Caco-2 (cell line): ENCODE measurements around the gene OR13G1. TPM values are rescaled to one million over a fixed set of nuclear protein-coding genes. Genes with fewer than 3 reads are reported as not detected.

ENCODE experiments used
- Bru-seq: library from RNA; stranded (reverse); fragments of 400-500 nt; gene quantifications from one replicate; lab custom pipeline; 2021; lab: Mats Ljungman, UMichigan
- BruChase-seq, 2 experiments: library from RNA; stranded (reverse); fragments of 400-500 nt; gene quantifications; one replicate each; lab custom pipeline; 2021; lab: Mats Ljungman, UMichigan
- BruUV-seq: library from RNA; stranded (reverse); fragments of 400-500 nt; replicated peaks from 2 replicates; lab custom pipeline; 2021; lab: Mats Ljungman, UMichigan
- CTCF ChIA-PET: fragments of 300-600 bp; sonication (Branson Sonifier 250); formaldehyde crosslinking; loops from one replicate; lab custom pipeline; 2022; ENCODE audit warnings: antibody characterized with exemption; lab: Charles Lee
- POLR2A ChIA-PET: fragments of 300-600 bp; sonication (Branson Sonifier 250); formaldehyde crosslinking; loops from one replicate; lab custom pipeline; 2022; ENCODE audit warnings: antibody characterized with exemption; lab: Charles Lee
- DNase-seq, 2 experiments: peaks; one replicate each; pipeline versions ENCODE4 v3.0.0 to v3.0.0-alpha.2; 2020 to 2022
- H3K27me3 ChIP-seq: replicated peaks from 2 replicates; pipeline ENCODE4 v1.6.0; 2011; ENCODE audit warnings: low read length; ENCODE audit not compliant: control insufficient read depth, insufficient read depth
- H3K36me3 ChIP-seq: 2 replicates; pipeline ENCODE4 v1.5.1; 2011; ENCODE audit warnings: low read length; ENCODE audit not compliant: control insufficient read depth, insufficient read depth
- H3K4me1 ChIP-seq: fragments of 250-450 bp; sonication (Bioruptor Pico); 2 replicates; pipeline ENCODE4 v1.5.1; 2020; ENCODE audit warnings: mild to moderate bottlenecking
- H3K4me3 ChIP-seq: 2 replicates; pipeline ENCODE4 v1.5.1; 2011; ENCODE audit warnings: low read depth, mild to moderate bottlenecking, control low read depth, low read length
- H3K9me3 ChIP-seq: fragments of 250-450 bp; sonication (Bioruptor Pico); 2 replicates; pipeline ENCODE4 v1.5.1; 2020; ENCODE audit warnings: mild to moderate bottlenecking, moderate library complexity
- H3K27ac Mint-ChIP-seq: one replicate; pipeline ENCODE4 v1.8.0; 2022; ENCODE audit warnings: mixed read lengths; ENCODE audit not compliant: unreplicated experiment
- H3K27me3 Mint-ChIP-seq: one replicate; pipeline ENCODE4 v1.8.0; 2022; ENCODE audit warnings: mixed read lengths; ENCODE audit not compliant: insufficient read depth, unreplicated experiment
- H3K36me3 Mint-ChIP-seq: one replicate; pipeline ENCODE4 v1.8.0; 2022; ENCODE audit warnings: mild to moderate bottlenecking, mixed read lengths; ENCODE audit not compliant: insufficient read depth, unreplicated experiment
- H3K4me1 Mint-ChIP-seq: one replicate; pipeline ENCODE4 v1.8.0; 2022; ENCODE audit warnings: low read depth, mixed read lengths; ENCODE audit not compliant: unreplicated experiment
- H3K4me3 Mint-ChIP-seq: one replicate; pipeline ENCODE4 v1.8.0; 2022; ENCODE audit warnings: mild to moderate bottlenecking, moderate library complexity, mixed read lengths; ENCODE audit not compliant: unreplicated experiment
- H3K9me3 Mint-ChIP-seq: one replicate; pipeline ENCODE4 v1.8.0; 2022; ENCODE audit warnings: mixed read lengths; ENCODE audit not compliant: unreplicated experiment
- intact Hi-C: fragments of 100-400 bp; cut with micrococcal nuclease; formaldehyde crosslinking; loops from one replicate; pipeline ENCODE4 v1.10.0; 2022; ENCODE audit not compliant: unreplicated experiment
- long read RNA-seq: library from polyadenylated mRNA; stranded (forward); transcript quantifications from one replicate; pipeline ENCODE4 v2.0.0, GENCODE V29; 2022
- total RNA-seq: library from RNA; stranded (reverse); gene quantifications from 2 replicates; pipeline ENCODE4 v1.2.3, GENCODE V29; 2022
- TF ChIP-seq, protein P1 (sequence below), 2 experiments: fragments of 200-600 bp in 1 of 2; IDR thresholded peaks; 1 replicate in 1 of 2; 2 replicates in 1 of 2; pipeline versions ENCODE4 v1.5.1 to v1.8.0; 2011 to 2022; ENCODE audit warnings: antibody characterized with exemption in 1 of 2, control low read depth in 1 of 2, inconsistent platforms in 1 of 2, low read depth in 1 of 2, low read length in 1 of 2, mild to moderate bottlenecking in 1 of 2, moderate library complexity in 1 of 2; ENCODE audit not compliant: insufficient read depth in 1 of 2, severe bottlenecking in 1 of 2, unreplicated experiment in 1 of 2

OR13G1 gene, protein sequence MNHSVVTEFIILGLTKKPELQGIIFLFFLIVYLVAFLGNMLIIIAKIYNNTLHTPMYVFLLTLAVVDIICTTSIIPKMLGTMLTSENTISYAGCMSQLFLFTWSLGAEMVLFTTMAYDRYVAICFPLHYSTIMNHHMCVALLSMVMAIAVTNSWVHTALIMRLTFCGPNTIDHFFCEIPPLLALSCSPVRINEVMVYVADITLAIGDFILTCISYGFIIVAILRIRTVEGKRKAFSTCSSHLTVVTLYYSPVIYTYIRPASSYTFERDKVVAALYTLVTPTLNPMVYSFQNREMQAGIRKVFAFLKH
- total RNA-seq (not detected in 2 replicates), Bru-seq, nascent RNA (not detected), BruChase-seq, experiment 1, labeled RNA remaining after a 2-hour chase (not detected), BruChase-seq, experiment 2, labeled RNA remaining after a 6-hour chase (not detected)
- long read RNA-seq: 0 reads

DNA sequence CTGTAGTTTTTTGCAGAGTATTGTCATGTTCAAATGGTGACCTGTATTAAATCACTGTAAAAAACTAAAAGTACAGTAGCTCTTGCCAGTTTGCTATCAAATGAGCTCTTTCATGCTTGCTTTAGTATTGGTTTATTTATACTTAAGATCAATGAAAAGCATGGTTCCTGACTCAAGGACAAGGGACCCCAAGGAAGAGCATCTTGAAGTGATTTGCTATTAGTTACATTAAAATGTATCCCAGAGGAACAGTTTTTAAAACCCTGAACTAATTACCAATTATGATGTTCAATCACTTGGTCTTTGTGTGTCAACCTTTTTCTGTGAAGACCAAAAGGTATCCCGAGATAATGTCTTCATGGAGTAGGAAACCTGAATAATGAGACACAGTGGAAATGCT is at the start of gene OR13G1:
TSS of gene OR13G1 (minus strand) at position 101 of the 400 bp plus-strand sequence. CDS start 6,698 bp downstream, outside the sequence.
- peaks cover 6% of the 10 kb centered on the region for H3K27me3 Mint-ChIP-seq
- intact Hi-C loops: no loop called here
- POLR2A ChIA-PET: no interaction called here
- no peaks in the 10 kb centered on the region for H3K27me3 ChIP-seq
- H3K36me3 Mint-ChIP-seq: no peaks in the 10 kb centered on the region
- H3K4me1 ChIP-seq: no peaks in the 10 kb centered on the region
- no TSS peak for BruUV-seq
- H3K36me3 ChIP-seq: no peaks in the 10 kb centered on the region
- CTCF ChIA-PET: no interaction called here
- no peaks in the 10 kb centered on the region for H3K4me1 Mint-ChIP-seq
- TF ChIP-seq, protein P1, sequence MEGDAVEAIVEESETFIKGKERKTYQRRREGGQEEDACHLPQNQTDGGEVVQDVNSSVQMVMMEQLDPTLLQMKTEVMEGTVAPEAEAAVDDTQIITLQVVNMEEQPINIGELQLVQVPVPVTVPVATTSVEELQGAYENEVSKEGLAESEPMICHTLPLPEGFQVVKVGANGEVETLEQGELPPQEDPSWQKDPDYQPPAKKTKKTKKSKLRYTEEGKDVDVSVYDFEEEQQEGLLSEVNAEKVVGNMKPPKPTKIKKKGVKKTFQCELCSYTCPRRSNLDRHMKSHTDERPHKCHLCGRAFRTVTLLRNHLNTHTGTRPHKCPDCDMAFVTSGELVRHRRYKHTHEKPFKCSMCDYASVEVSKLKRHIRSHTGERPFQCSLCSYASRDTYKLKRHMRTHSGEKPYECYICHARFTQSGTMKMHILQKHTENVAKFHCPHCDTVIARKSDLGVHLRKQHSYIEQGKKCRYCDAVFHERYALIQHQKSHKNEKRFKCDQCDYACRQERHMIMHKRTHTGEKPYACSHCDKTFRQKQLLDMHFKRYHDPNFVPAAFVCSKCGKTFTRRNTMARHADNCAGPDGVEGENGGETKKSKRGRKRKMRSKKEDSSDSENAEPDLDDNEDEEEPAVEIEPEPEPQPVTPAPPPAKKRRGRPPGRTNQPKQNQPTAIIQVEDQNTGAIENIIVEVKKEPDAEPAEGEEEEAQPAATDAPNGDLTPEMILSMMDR (IDR thresholded peaks at IDR 0.05; ENCODE audit: insufficient read depth in 1 of 2, low read depth in 1 of 2, low read length in 1 of 2, severe bottlenecking in 1 of 2, unreplicated experiment in 1 of 2): no peak
- H3K4me3 ChIP-seq: no peak within 1 kb of the TSS
- no peak within 1 kb of the TSS for H3K4me3 Mint-ChIP-seq
- H3K27ac Mint-ChIP-seq: no peak within 1 kb of the TSS
- no peak for DNase-seq
- no peaks in the 10 kb centered on the region for H3K9me3 ChIP-seq
- no peaks in the 10 kb centered on the region for H3K9me3 Mint-ChIP-seq

DNA sequence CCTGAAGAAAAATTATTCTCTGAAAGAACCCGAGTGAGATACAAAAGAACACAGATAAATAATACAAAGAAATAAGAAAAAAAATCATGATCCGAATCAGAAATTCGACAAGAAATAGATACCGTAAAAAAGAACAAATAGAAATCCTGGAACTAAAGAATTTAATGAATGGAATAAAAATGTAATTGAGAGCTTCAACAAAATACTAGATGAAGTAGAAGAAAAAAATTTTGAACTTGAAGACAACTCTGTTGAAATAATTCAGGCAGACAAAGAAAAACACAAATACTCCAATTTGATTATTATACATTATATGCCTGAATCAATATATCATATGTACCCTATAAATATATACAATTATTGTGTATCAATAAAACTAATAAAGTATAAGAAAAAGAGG is 41.7 kb upstream of the OR13G1 start:
- H3K4me1 ChIP-seq: no peaks in the 10 kb centered on the region
- no peaks in the 10 kb centered on the region for H3K36me3 ChIP-seq
- no peak overlapping the region for H3K4me3 ChIP-seq
- no peak overlapping the region for H3K4me3 Mint-ChIP-seq
- no peaks in the 10 kb centered on the region for H3K27me3 ChIP-seq
- TF ChIP-seq, protein P1 (IDR thresholded peaks at IDR 0.05; ENCODE audit: insufficient read depth in 1 of 2, low read depth in 1 of 2, low read length in 1 of 2, severe bottlenecking in 1 of 2, unreplicated experiment in 1 of 2): no peak
- intact Hi-C loops: no loop called here
- ChIA-PET POLR2A (no interaction called here), CTCF (no interaction called here)
- no peaks in the 10 kb centered on the region; the same call in 1 of the 2 replicates for H3K9me3 ChIP-seq
- no peaks in the 10 kb centered on the region for H3K36me3 Mint-ChIP-seq
- DNase-seq: no peak
- no peaks in the 10 kb centered on the region for H3K4me1 Mint-ChIP-seq
- H3K9me3 Mint-ChIP-seq: peaks cover 10% of the 10 kb centered on the region
- no peaks in the 10 kb centered on the region for H3K27me3 Mint-ChIP-seq
- H3K27ac Mint-ChIP-seq: no peak overlapping the region
- no TSS peak for BruUV-seq

DNA sequence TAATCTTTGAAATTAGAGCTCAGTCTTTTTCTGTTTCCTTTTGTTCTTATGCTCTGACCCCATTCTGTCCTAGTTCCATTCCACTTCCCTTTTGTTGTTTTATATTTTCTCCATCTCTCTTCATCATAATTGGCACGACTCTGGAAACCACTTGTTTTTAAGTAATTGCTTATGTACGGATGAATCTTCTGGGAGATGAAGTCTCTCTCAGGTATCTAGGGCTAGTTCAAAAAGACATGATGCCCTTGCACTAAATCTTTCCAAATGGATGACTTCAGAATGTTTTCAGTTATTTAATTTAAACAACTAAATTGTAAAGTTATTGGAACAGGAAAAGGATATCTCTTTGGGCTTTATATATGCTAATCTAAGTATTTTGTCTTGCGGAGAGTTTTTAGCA is 37.0 kb upstream of the OR13G1 start, which contains the start of gene OR6F1:
TSS of gene OR6F1 (minus strand) at position 101 of the 400 bp plus-strand sequence. CDS start 3,891 bp downstream, outside the sequence.
- ChIA-PET POLR2A (no interaction called here), CTCF (no interaction called here)
- Mint-ChIP-seq H3K4me3 (no peak within 1 kb of the TSS), H3K27ac (no peak within 1 kb of the TSS), H3K36me3 (no peaks in the 10 kb centered on the region), H3K4me1 (no peaks in the 10 kb centered on the region), H3K9me3 (no peaks in the 10 kb centered on the region), H3K27me3 (peaks cover 8% of the 10 kb centered on the region)
- H3K4me3 ChIP-seq: no peak within 1 kb of the TSS
- DNase-seq: no peak
- H3K9me3 ChIP-seq: no peaks in the 10 kb centered on the region
- intact Hi-C loops: no loop called here
- no peaks in the 10 kb centered on the region for H3K4me1 ChIP-seq
- TF ChIP-seq, protein P1 (IDR thresholded peaks at IDR 0.05; ENCODE audit: insufficient read depth in 1 of 2, low read depth in 1 of 2, low read length in 1 of 2, severe bottlenecking in 1 of 2, unreplicated experiment in 1 of 2): no peak
- no TSS peak for BruUV-seq
- H3K36me3 ChIP-seq: no peaks in the 10 kb centered on the region
- H3K27me3 ChIP-seq: no peaks in the 10 kb centered on the region
